Renal cortex interstitium (tissue), 11 donors: ENCODE results near the gene IFNGR1. TPM values are rescaled to one million over a fixed set of nuclear protein-coding genes. Genes with fewer than 3 reads are reported as not detected.

Source experiments
- DNase-seq, 11 donors: peaks; one replicate each; pipeline ENCODE4 v3.0.0-alpha.2; 2013; ENCODE audit warnings: low read depth in 9 of 11, low spot score in 4 of 11; ENCODE audit errors: extremely low read depth in 1 of 11
- polyA plus RNA-seq, 3 donors: library from polyadenylated mRNA; unstranded; fragments of 120-200 nt; gene quantifications; one replicate each; pipeline ENCODE4 v1.2.1, GENCODE V29; 2013; ENCODE audit not compliant: insufficient read length in 3 of 3

The IFNGR1 gene
- polyA plus RNA-seq, 3 donors, result 53.5 to 64.8 (median 58.0) TPM

- DNase-seq, result no peak
Measured at GRCh38 chr6:137170266-137171052, 48.7 kb downstream of the IFNGR1 start.

GRCh38 chr6:137167702-137168377, 51.3 kb downstream of the IFNGR1 start:
- no peak for DNase-seq

- no peak for DNase-seq
Measured at GRCh38 chr6:137166247-137167098, 52.7 kb downstream of the IFNGR1 start.

GRCh38 chr6:137165375-137166246, 53.6 kb downstream of the IFNGR1 start:
- no peak for DNase-seq

GRCh38 chr6:137163732-137164318, 55.4 kb downstream of the IFNGR1 start:
- DNase-seq, result no peak

- DNase-seq, result no peak
Measured at GRCh38 chr6:137162692-137163306, 56.4 kb downstream of the IFNGR1 start.

GRCh38 chr6:137161949-137162348, 57.2 kb downstream of the IFNGR1 start:
- DNase-seq, result no peak

- DNase-seq, result no peak
Measured at GRCh38 chr6:137160763-137161162, 58.4 kb downstream of the IFNGR1 start.

GRCh38 chr6:137159912-137160311, 59.3 kb downstream of the IFNGR1 start:
- no peak for DNase-seq

- DNase-seq, result peak in 9 of 11 donors; percentile 2 to 24 (median 10)
Measured at GRCh38 chr6:137157601-137158000, 61.6 kb downstream of the IFNGR1 start.

GRCh38 chr6:137156650-137157049, 62.5 kb downstream of the IFNGR1 start:
- DNase-seq, result no peak

GRCh38 chr6:137155830-137156229, 63.4 kb downstream of the IFNGR1 start:
- no peak for DNase-seq

GRCh38 chr6:137150072-137150471, 69.1 kb downstream of the IFNGR1 start:
- DNase-seq, result no peak

- no peak for DNase-seq
Measured at GRCh38 chr6:137149035-137149393, 70.2 kb downstream of the IFNGR1 start.

- DNase-seq, result no peak
Measured at GRCh38 chr6:137148306-137149034, 70.7 kb downstream of the IFNGR1 start.
